Peyer's patch (tissue), 4 donors: ENCODE data around the gene BLVRB.

Source experiments
- CTCF ChIP-seq, 6 experiments: fragments of 450-650 bp in 4 of 6; fragments of 200-600 bp in 2 of 6; sonication (generic) in 1 of 6; IDR thresholded peaks; one replicate each; pipeline ENCODE4 v1.5.1; 2017 to 2019; ENCODE audit warnings: antibody characterized with exemption in 6 of 6, mild to moderate bottlenecking in 3 of 6, moderate library complexity in 1 of 6
- POLR2A ChIP-seq, 2 donors: fragments of 450-650 bp; IDR thresholded peaks; one replicate each; pipeline ENCODE4 v1.5.1; 2017; ENCODE audit warnings: antibody characterized with exemption in 2 of 2, mild to moderate bottlenecking in 2 of 2, moderate library complexity in 2 of 2

DNA sequence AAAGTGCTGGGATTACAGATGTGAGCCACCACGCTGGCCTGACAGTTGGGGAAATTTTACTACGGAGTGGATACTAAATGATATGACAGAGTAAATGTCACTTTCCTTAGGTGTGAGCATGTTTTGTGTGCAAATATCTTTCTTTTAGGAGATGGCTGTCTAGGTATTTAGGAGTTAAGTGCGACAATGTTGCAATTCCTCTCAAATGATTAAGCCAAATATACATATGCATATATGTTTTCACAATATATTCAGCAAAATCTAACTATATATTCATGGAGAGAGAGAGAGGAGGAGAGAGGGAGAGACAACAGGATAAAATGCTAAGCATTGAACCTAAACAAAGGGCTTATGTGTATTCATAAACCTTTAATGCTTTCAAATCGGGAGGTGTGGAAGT lies 16.0 kb downstream of the BLVRB start:
- no peak for TF ChIP-seq POLR2A (IDR thresholded peaks at IDR 0.05)
- TF ChIP-seq CTCF (IDR thresholded peaks at IDR 0.05) = no peak
